GM10847 (cell line): ENCODE results near the gene NET1.

Source experiments
- POLR2A ChIP-seq: IDR thresholded peaks from 2 replicates; pipeline ENCODE4 v1.6.1; 2011; ENCODE audit not compliant: insufficient read length; ENCODE audit errors: extremely low read depth

The NET1 gene

DNA sequence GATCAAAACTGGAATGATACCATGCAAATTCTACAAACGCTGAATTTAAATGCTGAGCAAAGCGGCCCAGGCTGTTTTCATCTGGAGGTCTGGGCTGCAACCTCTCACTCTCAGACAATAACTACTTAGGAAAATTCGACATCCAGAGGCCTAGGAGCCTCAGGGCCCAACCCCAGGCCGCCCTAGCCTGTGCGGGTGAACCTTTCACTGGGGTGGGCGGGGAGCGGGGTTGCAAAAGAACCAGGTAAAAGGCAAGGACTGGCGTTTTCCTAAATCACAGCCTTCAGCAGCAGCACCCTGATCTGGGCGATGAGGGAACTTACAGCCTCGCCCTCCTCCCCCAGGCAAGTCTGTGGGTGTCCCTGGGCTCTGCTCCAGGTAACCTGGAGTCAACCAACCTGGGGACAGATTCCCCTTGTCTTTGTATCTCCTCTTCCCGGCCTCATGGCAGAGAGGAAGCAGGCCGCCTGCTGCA is 53.7 kb downstream of the NET1 start:
- no peak for TF ChIP-seq POLR2A

- TF ChIP-seq POLR2A, result no peak
Measured at GRCh38 chr10:5466451-5467206, 54.3 kb downstream of the NET1 start.

DNA sequence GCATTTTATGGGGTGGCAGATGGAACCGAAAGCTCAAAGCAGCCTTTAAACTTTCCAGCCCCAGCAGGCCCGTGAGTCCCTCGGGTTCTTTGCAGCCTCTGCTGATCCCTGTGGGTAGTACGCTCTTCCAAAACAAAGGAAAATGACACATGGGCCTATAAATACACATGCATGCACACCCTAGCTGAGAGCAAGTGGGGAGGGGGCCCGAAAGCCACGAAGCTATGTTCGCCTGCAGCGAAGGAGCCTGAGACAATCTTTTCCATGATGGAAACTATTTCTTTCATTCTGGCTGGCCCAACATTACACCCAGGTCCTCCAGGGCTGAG is 54.8 kb downstream of the NET1 start:
- no peak for TF ChIP-seq POLR2A

- TF ChIP-seq POLR2A, result no peak
Measured at GRCh38 chr10:5467634-5468255, 55.4 kb downstream of the NET1 start.

DNA sequence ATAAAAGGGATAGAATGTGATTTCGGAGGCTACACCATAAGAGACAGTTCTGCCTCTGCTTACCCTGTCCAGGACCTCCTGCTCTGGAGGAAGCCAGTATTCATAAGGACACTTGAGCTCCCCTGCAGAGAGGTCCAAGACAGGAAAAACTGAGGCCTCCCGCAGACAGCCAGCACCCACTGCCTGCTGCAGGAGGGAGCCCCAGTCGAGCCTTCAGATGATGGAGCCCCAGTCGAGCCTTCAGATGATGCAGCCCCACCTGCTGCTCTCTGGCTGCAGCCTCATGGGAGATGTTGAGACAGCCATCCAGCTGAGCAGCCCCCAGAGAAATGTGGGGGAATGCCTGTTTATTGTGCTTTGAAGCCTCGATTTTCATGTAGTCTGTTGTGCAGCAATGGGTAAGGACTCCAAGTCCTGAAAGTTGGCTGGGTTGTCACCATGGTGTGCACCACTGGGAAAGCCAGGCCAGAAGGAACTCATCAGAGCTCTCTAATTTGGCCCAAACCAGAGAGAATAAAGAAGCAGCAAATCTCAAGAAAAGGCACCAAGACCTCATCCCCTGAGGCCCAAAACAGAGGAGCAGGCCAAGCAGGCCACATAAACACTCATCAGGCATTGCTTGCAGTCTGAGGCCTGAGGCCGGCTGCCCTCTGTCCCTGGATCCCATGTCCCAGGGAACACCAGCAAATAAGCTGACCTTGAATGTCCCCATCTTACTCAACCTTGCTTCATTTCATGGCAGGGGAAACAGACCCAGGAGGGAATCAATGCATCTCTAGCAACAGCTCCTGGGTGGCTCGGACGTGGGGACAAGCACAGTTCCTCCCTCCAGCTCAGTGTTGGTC is 56.1 kb downstream of the NET1 start:
- TF ChIP-seq POLR2A, result no peak

GRCh38 chr10:5469353-5470061 is 57.1 kb downstream of the NET1 start:
- no peak for TF ChIP-seq POLR2A

- no peak for TF ChIP-seq POLR2A
Measured at GRCh38 chr10:5470062-5470751, 57.9 kb downstream of the NET1 start.

DNA sequence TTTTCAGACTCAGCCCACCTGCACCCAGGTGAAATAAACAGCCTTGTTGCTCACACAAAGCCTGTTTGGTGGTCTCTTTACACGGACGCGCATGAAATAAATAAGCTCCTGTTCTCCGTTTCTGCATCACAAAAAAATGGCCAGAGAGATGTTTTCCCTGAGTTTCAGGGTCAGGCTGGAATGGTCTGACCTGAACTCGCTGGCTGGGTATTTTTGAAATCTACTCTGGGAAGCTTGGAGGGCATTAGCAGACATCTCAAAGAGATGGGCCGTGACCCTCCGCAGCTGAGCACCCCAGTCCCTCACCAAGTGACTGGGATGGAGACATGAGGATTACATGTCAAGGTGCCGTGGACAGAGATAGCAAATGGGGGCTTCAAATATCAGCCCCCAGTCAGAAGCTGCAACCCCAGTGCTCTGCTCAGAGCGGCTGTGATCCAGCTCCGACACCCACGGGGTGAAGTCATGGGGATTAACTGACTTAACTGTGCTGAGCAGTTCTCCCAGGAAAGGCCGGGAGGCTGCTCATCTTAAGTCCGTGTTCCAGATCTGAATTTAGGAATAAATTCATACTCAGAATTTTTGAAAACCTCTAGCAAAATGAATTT is 64.7 kb downstream of the NET1 start:
- TF ChIP-seq POLR2A, result no peak

GRCh38 chr10:5477948-5478693 is 65.8 kb downstream of the NET1 start:
- no peak for TF ChIP-seq POLR2A

GRCh38 chr10:5478694-5479305 is 66.4 kb downstream of the NET1 start:
- TF ChIP-seq POLR2A, result no peak

- no peak for TF ChIP-seq POLR2A
Measured at GRCh38 chr10:5479481-5480161, 67.3 kb downstream of the NET1 start.

GRCh38 chr10:5480162-5480941 is 68.0 kb downstream of the NET1 start:
- TF ChIP-seq POLR2A, result no peak
